Measurements from ENCODE around the gene GALNT18. TPM values are rescaled to one million over a fixed set of nuclear protein-coding genes. Genes with fewer than 3 reads are reported as not detected.

The GALNT18 gene
- total RNA-seq, 1 donor from 2014 or later = 39.8 TPM

DNA sequence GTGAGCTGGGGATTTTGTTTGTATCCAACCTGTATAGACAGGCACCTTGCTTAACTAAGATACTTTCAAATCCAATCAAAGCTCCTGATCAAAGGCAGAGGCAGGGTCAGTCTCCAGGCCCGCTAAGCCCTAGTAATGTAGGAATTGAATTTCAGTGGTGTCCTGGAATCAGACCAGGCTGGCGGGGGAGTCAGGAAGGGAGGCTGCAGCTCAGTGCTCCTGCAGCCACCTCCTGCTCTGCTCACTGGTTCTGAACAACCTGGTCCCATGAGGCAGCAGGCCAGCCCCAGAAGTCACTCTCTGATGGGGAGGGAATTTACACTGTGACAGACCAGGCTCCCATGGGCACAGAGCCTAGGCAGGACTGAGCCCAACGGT is 38.5 kb upstream of the GALNT18 start:
- no peak overlapping the region for H3K27ac Mint-ChIP-seq (ENCODE audit: unreplicated experiment)
- no peaks in the 10 kb centered on the region for H3K36me3 Mint-ChIP-seq (ENCODE audit: unreplicated experiment)
- DNase-seq (ENCODE audit: extremely low spot score, unreplicated experiment) = no peak
- H3K27me3 Mint-ChIP-seq (ENCODE audit: unreplicated experiment) = peaks cover 59% of the 10 kb centered on the region
- peaks cover 2% of the 10 kb centered on the region for H3K4me1 Mint-ChIP-seq (ENCODE audit: unreplicated experiment)
- no peaks in the 10 kb centered on the region for H3K9me3 Mint-ChIP-seq (ENCODE audit: unreplicated experiment)
- H3K4me3 Mint-ChIP-seq (ENCODE audit: unreplicated experiment) = no peak overlapping the region
- TF ChIP-seq, protein P1, sequence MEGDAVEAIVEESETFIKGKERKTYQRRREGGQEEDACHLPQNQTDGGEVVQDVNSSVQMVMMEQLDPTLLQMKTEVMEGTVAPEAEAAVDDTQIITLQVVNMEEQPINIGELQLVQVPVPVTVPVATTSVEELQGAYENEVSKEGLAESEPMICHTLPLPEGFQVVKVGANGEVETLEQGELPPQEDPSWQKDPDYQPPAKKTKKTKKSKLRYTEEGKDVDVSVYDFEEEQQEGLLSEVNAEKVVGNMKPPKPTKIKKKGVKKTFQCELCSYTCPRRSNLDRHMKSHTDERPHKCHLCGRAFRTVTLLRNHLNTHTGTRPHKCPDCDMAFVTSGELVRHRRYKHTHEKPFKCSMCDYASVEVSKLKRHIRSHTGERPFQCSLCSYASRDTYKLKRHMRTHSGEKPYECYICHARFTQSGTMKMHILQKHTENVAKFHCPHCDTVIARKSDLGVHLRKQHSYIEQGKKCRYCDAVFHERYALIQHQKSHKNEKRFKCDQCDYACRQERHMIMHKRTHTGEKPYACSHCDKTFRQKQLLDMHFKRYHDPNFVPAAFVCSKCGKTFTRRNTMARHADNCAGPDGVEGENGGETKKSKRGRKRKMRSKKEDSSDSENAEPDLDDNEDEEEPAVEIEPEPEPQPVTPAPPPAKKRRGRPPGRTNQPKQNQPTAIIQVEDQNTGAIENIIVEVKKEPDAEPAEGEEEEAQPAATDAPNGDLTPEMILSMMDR (IDR thresholded peaks at IDR 0.05) = no peak

DNA sequence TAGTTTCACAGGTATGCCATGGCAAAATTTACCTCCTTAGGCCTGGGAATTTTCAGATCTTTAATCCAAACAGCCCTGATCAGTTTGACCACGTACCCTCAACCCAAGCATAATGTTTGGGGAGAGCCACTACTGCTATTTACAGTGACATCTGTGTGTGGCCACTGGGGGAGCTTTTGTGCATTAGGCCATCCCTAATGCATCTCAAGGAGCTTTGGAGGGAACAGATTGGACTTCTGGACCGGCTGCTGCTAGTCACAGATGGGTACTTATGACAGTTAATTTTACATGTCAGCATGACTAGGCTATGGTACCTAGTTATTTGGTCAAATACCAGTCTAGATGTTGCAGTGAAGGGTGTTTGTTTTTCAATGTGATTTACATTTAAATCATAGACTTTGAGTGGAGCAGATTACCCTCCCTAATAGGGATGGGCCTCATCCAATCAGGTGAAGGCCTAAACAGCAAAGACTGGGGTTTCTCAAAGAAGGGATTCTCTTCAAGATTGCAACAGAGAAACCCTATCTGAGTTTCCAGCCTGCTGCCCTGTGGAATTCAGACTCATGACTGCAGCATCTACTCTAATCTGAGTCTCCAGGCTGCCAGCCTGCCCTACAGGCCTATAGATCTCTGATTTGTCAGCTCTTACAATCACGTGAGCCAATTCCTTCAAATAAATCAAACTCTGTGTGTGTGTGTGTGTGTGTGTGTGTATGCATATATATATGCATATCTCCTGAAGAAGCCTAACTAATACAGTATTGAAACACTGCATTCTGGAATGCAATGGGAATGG is 38.0 kb upstream of the GALNT18 start:
- H3K4me1 Mint-ChIP-seq (ENCODE audit: unreplicated experiment) = no peaks in the 10 kb centered on the region
- no peak for DNase-seq (ENCODE audit: extremely low spot score, unreplicated experiment)
- H3K27ac Mint-ChIP-seq (ENCODE audit: unreplicated experiment) = no peak overlapping the region
- H3K36me3 Mint-ChIP-seq (ENCODE audit: unreplicated experiment) = no peaks in the 10 kb centered on the region
- TF ChIP-seq, protein P1 (IDR thresholded peaks at IDR 0.05) = no peak
- peaks cover 3% of the 10 kb centered on the region for H3K9me3 Mint-ChIP-seq (ENCODE audit: unreplicated experiment)
- peaks cover 59% of the 10 kb centered on the region for H3K27me3 Mint-ChIP-seq (ENCODE audit: unreplicated experiment)
- H3K4me3 Mint-ChIP-seq (ENCODE audit: unreplicated experiment) = no peak overlapping the region

DNA sequence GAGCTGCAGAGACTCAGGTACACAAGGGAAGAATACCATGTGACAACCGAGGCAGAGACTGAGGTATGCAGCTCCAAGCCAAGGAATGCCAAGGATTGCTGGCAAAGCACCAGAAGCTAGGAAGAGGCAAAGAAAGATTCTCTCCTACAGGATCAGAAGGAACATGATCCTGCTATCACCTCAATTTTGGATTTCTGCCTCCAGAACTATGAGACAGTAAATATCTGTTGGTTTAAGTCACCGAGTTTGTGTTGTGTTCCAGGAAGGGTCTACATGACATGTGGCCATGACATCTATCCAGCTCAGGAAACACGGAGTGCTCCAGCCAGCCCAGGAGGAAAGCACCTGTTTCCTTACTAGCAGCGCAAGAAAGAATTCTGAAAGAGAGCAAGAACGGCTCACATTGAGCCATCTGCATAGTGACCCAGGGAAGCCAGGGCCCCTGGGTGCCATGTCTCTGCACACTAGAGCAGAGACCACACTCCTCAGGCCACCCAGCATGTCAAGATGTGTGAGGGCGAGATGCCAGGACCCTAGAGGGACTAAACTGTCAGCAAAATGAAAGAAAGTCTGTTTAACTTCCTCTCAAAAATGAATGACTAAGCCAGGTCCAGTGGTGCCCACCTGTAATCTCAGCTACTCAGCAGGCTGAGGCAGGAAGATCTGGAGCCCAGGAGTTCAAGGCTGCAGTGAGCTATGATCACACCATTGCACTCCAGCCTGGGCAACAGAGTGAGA is 35.6 kb upstream of the GALNT18 start:
- no peak for DNase-seq (ENCODE audit: extremely low spot score, unreplicated experiment)
- H3K9me3 Mint-ChIP-seq (ENCODE audit: unreplicated experiment) = peaks cover 4% of the 10 kb centered on the region
- H3K4me1 Mint-ChIP-seq (ENCODE audit: unreplicated experiment) = no peaks in the 10 kb centered on the region
- no peak overlapping the region for H3K4me3 Mint-ChIP-seq (ENCODE audit: unreplicated experiment)
- H3K27me3 Mint-ChIP-seq (ENCODE audit: unreplicated experiment) = peaks cover 60% of the 10 kb centered on the region
- no peak overlapping the region for H3K27ac Mint-ChIP-seq (ENCODE audit: unreplicated experiment)
- TF ChIP-seq, protein P1 (IDR thresholded peaks at IDR 0.05) = no peak
- H3K36me3 Mint-ChIP-seq (ENCODE audit: unreplicated experiment) = no peaks in the 10 kb centered on the region

DNA sequence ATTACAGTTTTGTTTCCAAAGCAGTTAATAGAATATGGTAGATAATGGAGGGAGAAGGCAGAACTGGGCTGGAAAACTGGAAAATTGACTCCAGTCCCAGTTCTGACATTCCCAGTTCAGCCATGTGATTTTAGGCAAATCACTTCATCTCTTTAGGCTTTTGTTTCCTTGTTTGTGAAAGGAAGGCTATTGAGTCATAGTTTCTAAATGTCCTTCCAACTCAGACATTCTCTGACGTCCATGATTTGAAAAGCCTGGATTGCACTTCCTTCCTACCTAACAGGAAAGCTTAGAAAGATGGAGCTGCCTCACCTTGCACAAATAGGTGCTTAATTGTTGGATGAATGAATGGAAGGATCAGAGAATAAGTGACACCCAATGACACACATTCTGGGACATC is 19.8 kb upstream of the GALNT18 start:
- H3K4me1 Mint-ChIP-seq (ENCODE audit: unreplicated experiment) = peaks cover 4% of the 10 kb centered on the region
- TF ChIP-seq, protein P1 (IDR thresholded peaks at IDR 0.05) = no peak
- no peak overlapping the region for H3K27ac Mint-ChIP-seq (ENCODE audit: unreplicated experiment)
- peaks cover 2% of the 10 kb centered on the region for H3K36me3 Mint-ChIP-seq (ENCODE audit: unreplicated experiment)
- no peak for DNase-seq (ENCODE audit: extremely low spot score, unreplicated experiment)
- peaks cover 6% of the 10 kb centered on the region for H3K9me3 Mint-ChIP-seq (ENCODE audit: unreplicated experiment)
- peaks cover 44% of the 10 kb centered on the region for H3K27me3 Mint-ChIP-seq (ENCODE audit: unreplicated experiment)
- H3K4me3 Mint-ChIP-seq (ENCODE audit: unreplicated experiment) = no peak overlapping the region

DNA sequence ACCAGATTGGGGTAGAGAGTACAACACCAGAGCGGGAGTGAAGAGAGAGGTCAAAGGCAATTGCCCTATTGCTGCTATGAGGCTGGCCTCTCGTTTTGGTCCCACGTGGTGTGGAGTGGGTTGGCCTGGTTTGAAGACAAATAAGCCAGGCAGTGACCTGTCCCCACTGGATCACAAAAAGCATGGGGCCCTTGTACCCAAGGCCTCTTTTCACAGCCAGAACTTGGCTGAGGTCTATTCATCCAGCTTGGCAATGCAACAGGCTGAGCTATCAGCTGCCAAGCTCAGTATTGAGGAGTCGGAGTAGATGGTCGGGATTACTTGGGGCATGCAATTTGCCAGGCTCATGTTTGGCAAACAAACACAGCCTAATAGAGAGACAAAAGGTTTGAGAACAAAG is 19.2 kb upstream of the GALNT18 start:
- Mint-ChIP-seq H3K27me3 (ENCODE audit: unreplicated experiment) (peaks cover 38% of the 10 kb centered on the region), H3K4me3 (ENCODE audit: unreplicated experiment) (no peak overlapping the region), H3K36me3 (ENCODE audit: unreplicated experiment) (peaks cover 2% of the 10 kb centered on the region), H3K27ac (ENCODE audit: unreplicated experiment) (no peak overlapping the region), H3K9me3 (ENCODE audit: unreplicated experiment) (peaks cover 6% of the 10 kb centered on the region), H3K4me1 (ENCODE audit: unreplicated experiment) (peaks cover 5% of the 10 kb centered on the region)
- no peak for DNase-seq (ENCODE audit: extremely low spot score, unreplicated experiment)
- TF ChIP-seq, protein P1 (IDR thresholded peaks at IDR 0.05) = no peak
